NB4 (cell line): Measurements from ENCODE around the gene MOGAT3.

Experiments used
- DNase-seq: peaks from one replicate; pipeline ENCODE4 v3.0.0; 2010; ENCODE audit warnings: low read depth
- H3K4me3 ChIP-seq: one replicate; pipeline ENCODE4 v1.5.1; 2011; ENCODE audit warnings: mild to moderate bottlenecking, low read depth, low read length, moderate library complexity
- CTCF ChIP-seq: IDR thresholded peaks from one replicate; pipeline ENCODE4 v1.5.1; 2012; ENCODE audit warnings: low read depth, low read length
- MYC ChIP-seq: IDR thresholded peaks from 2 replicates; pipeline ENCODE4 v1.6.1; 2011; ENCODE audit warnings: low read depth, low read length
- POLR2A ChIP-seq: IDR thresholded peaks from 2 replicates; pipeline ENCODE4 v1.6.1; 2011; ENCODE audit warnings: mild to moderate bottlenecking; ENCODE audit not compliant: insufficient read length; ENCODE audit errors: extremely low read depth
- TF ChIP-seq, protein P1 (sequence below): IDR thresholded peaks from 2 replicates; pipeline ENCODE4 v1.6.1; 2011; ENCODE audit warnings: low read depth, low read length

The MOGAT3 gene

DNA sequence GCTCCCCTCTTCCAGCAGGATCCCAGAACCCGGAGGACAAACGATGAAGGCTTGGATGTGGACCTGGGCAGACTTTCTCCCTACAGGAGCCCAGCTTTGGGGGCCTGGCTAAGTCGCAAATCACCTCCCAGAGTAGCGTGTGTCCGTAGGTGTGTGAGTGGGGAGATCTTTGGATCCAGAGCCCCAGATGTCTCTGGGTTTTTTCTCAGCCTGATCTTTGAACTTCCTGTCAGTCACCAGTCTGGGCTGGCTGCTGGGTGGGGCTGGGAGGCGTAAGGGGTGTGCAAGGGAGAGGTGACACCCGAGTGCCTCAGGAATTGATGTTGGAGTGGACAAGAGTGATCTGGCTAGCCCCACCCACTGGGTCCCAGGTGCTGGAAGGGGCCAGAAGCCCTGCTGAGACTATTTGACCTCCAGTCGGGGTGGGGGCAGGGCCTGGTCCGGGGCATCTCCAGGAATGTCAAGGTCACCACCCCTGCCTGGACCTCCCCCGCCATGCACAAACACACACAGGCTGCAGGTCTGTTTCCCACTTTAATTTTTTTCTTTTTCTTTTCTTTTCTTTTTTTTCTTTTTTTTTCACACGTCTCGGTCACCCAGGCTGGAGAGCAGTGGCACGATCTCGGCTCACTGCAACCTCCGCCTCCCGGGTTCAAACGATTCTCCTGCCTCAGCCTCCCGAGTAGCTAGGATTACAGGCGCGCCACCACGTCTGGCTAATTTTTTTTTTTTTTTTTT is at the start of gene MOGAT3:
Gene MOGAT3 (minus strand): TSS at position 175 of the 738 bp plus-strand sequence. CDS start 182 bp downstream, outside the sequence.
- no peak within 1 kb of the TSS for H3K4me3 ChIP-seq
- no peak for DNase-seq
- TF ChIP-seq MYC = no peak
- TF ChIP-seq POLR2A = no peak
- TF ChIP-seq, protein P1, sequence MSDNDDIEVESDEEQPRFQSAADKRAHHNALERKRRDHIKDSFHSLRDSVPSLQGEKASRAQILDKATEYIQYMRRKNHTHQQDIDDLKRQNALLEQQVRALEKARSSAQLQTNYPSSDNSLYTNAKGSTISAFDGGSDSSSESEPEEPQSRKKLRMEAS = no peak
- TF ChIP-seq CTCF = no peak

- TF ChIP-seq, protein P1 = no peak
- TF ChIP-seq CTCF (no peak), POLR2A (no peak), MYC (no peak)
- H3K4me3 ChIP-seq = peak overlapping the region; percentile 94
- no peak for DNase-seq
Observed at GRCh38 chr7:101250324-101250723, 49.5 kb upstream of the MOGAT3 start.

GRCh38 chr7:101248276-101248675 is 47.4 kb upstream of the MOGAT3 start:
- no peak overlapping the region for H3K4me3 ChIP-seq
- no peak for TF ChIP-seq MYC
- TF ChIP-seq, protein P1 = no peak
- no peak for TF ChIP-seq CTCF
- no peak for TF ChIP-seq POLR2A
- no peak for DNase-seq

GRCh38 chr7:101245147-101245668 is 44.4 kb upstream of the MOGAT3 start:
- TF ChIP-seq POLR2A (peak; percentile 42), CTCF (no peak), MYC (peak; percentile 48)
- TF ChIP-seq, protein P1 = peak; percentile 84
- DNase-seq = no peak
- H3K4me3 ChIP-seq = peak overlapping the region; percentile 100

DNA sequence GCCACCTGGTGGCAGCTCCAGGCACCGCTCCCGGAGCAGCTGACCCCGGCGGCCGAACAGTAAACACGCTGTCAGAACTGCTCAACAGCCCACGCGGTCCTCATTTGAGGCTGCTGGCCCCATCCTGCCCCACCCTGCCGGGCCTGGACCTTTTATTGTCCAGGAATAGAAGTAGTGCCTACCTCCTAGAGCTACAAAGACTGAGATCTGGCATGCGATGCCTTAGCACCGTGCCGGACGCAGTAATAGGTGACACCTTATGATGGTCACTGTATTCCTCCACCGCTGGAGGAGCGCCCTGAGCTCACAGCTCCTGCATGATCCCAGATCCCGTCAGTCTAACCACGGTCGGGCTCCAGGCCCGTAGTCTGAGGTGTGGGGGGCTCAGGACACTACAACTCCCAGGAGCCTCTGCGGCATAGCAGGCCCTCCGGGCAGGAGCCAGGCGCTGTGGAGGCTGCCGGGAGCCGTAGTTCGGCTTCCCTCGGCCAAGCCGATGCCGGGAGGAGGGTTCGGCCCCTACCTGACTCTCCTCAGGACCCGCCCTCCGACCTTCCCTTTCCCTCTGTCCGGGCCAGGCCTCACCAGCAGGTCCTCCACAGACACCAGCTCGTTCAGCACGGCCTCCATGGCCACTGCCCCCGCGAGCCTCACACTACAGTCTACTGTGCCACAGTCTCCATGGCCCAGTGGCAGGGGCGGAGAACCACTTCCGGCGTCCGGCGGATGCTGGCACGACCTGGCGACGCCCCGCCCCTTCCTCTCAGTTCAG is 43.7 kb upstream of the MOGAT3 start, which contains the start of gene FIS1:
Gene FIS1 (minus strand): TSS at position 707 of the 772 bp plus-strand sequence. CDS start 77 bp downstream, at position 630.
- peak within 1 kb of the TSS; percentile 100 for H3K4me3 ChIP-seq
- TF ChIP-seq, protein P1 = peak; percentile 94
- TF ChIP-seq POLR2A (peak; percentile 85), MYC (peak; percentile 97), CTCF (peak; percentile 95)
- peak; percentile 97 for DNase-seq
